ENCODE measurements around the gene TMEM179.

Gene TMEM179

GRCh38 chr14:104549536-104550339, 54.8 kb downstream of the TMEM179 start:
- Histone ChIP-seq H3K4me3 (no peak overlapping the region), H3K27ac (no peak overlapping the region)

GRCh38 chr14:104548802-104549535, 55.6 kb downstream of the TMEM179 start:
- H3K27ac ChIP-seq, result no peak overlapping the region
- H3K4me3 ChIP-seq, result no peak overlapping the region

GRCh38 chr14:104547998-104548700, 56.4 kb downstream of the TMEM179 start:
- Histone ChIP-seq H3K4me3 (no peak overlapping the region), H3K27ac (no peak overlapping the region)

GRCh38 chr14:104547310-104547997, 57.1 kb downstream of the TMEM179 start:
- no peak overlapping the region for H3K4me3 ChIP-seq
- H3K27ac ChIP-seq, result no peak overlapping the region

GRCh38 chr14:104546591-104547309, 57.8 kb downstream of the TMEM179 start:
- Histone ChIP-seq H3K4me3 (no peak overlapping the region), H3K27ac (no peak overlapping the region)

GRCh38 chr14:104545942-104546501, 58.5 kb downstream of the TMEM179 start:
- H3K4me3 ChIP-seq, result no peak overlapping the region
- peak overlapping the region in 1 of 21 experiments; percentile 14 for H3K27ac ChIP-seq

GRCh38 chr14:104545151-104545941, 59.2 kb downstream of the TMEM179 start:
- H3K4me3 ChIP-seq, result no peak overlapping the region
- H3K27ac ChIP-seq, result peak overlapping the region in 1 of 21 experiments; percentile 14

- no peak overlapping the region for H3K27ac ChIP-seq
- H3K4me3 ChIP-seq, result no peak overlapping the region
Observed at GRCh38 chr14:104544362-104544961, 60.1 kb downstream of the TMEM179 start.

GRCh38 chr14:104542871-104543830, 61.4 kb downstream of the TMEM179 start:
- H3K27ac ChIP-seq, result no peak overlapping the region
- no peak overlapping the region for H3K4me3 ChIP-seq

GRCh38 chr14:104541905-104542465, 62.6 kb downstream of the TMEM179 start:
- no peak overlapping the region for H3K27ac ChIP-seq
- H3K4me3 ChIP-seq, result no peak overlapping the region

All from skin epidermis (tissue), 12 donors.